Endodermal cell (in vitro differentiated cells): ENCODE measurements around the gene YRDC. TPM values are rescaled to one million over a fixed set of nuclear protein-coding genes. Genes with fewer than 3 reads are reported as not detected.

Experiments
- DNase-seq: peaks from one replicate; pipeline ENCODE4 v3.0.0-alpha.2; 2017
- H3K27ac ChIP-seq: 2 replicates; pipeline ENCODE4 v1.5.1; 2013; ENCODE audit warnings: mild to moderate bottlenecking, low read depth, low read length, moderate library complexity
- H3K27me3 ChIP-seq: 2 replicates; pipeline ENCODE4 v1.6.1; 2013; ENCODE audit warnings: mild to moderate bottlenecking, low read length, moderate library complexity; ENCODE audit not compliant: insufficient read depth, control insufficient read depth, poor library complexity, severe bottlenecking
- H3K36me3 ChIP-seq: 2 replicates; pipeline ENCODE4 v1.7.0; 2013; ENCODE audit warnings: mild to moderate bottlenecking, low read length, moderate library complexity; ENCODE audit not compliant: control insufficient read depth, insufficient read depth
- H3K4me1 ChIP-seq: one replicate; pipeline ENCODE4 v1.7.0; 2013; ENCODE audit warnings: low read length; ENCODE audit not compliant: control insufficient read depth, insufficient read depth
- H3K4me3 ChIP-seq: 2 replicates; pipeline ENCODE4 v1.5.1; 2013; ENCODE audit warnings: mild to moderate bottlenecking, low read length, moderate library complexity
- H3K9ac ChIP-seq: 2 replicates; pipeline ENCODE4 v1.6.1; 2013; ENCODE audit warnings: mild to moderate bottlenecking, low read length, moderate library complexity; ENCODE audit not compliant: poor library complexity, severe bottlenecking; ENCODE audit errors: extremely low read depth
- H3K9me3 ChIP-seq: 2 replicates; pipeline ENCODE4 v1.6.1; 2013; ENCODE audit warnings: mild to moderate bottlenecking, low read length, moderate library complexity; ENCODE audit not compliant: control insufficient read depth
- H3K27ac Mint-ChIP-seq: 2 replicates; pipeline ENCODE4 v1.8.0; 2020; ENCODE audit warnings: mixed read lengths
- H3K27me3 Mint-ChIP-seq: 2 replicates; pipeline ENCODE4 v1.8.0; 2021; ENCODE audit warnings: mild to moderate bottlenecking, mixed read lengths; ENCODE audit not compliant: insufficient read depth
- H3K36me3 Mint-ChIP-seq: 2 replicates; pipeline ENCODE4 v1.8.0; 2020; ENCODE audit warnings: low read depth, mixed read lengths
- H3K4me1 Mint-ChIP-seq: 2 replicates; pipeline ENCODE4 v1.8.0; 2020; ENCODE audit warnings: mixed read lengths
- H3K4me3 Mint-ChIP-seq: 2 replicates; pipeline ENCODE4 v1.8.0; 2020; ENCODE audit warnings: mild to moderate bottlenecking, moderate library complexity, mixed read lengths
- H3K9me3 Mint-ChIP-seq: 2 replicates; pipeline ENCODE4 v1.8.0; 2020; ENCODE audit warnings: mild to moderate bottlenecking, mixed read lengths
- CTCF ChIP-seq: fragments of 200-600 bp; sonication (generic); conservative IDR thresholded peaks from 2 replicates; pipeline ENCODE4 v1.5.0; 2021; ENCODE audit warnings: antibody characterized with exemption, mild to moderate bottlenecking
- WGBS, 2 experiments: methylation state at CpG; one replicate each; pipeline versions ENCODE4 v1.1.5 to v1.1.7; 2013; ENCODE audit warnings: missing lambda C conversion rate in 2 of 2, mixed read lengths in 1 of 2; ENCODE audit not compliant: insufficient coverage in 1 of 2, insufficient read length in 1 of 2; 5-methylcytosine and 5-hydroxymethylcytosine counted together
- total RNA-seq, 2 donors: library from RNA; stranded (reverse); fragmentation: NEBNext Ultra II Directional in 1 of 2; extraction: Animal tissue kit (Norgen Biotek cat#: 25700) in 1 of 2; gene quantifications; 2 replicates in 1 of 2; 3 replicates in 1 of 2; pipeline ENCODE4 v1.2.1, GENCODE V29; 2021

Gene YRDC
- total RNA-seq, 2 donors from 2014 or later: 21.0 to 21.1 TPM

- TF ChIP-seq CTCF: no peak
- H3K4me3 Mint-ChIP-seq: no peak overlapping the region
- H3K9me3 Mint-ChIP-seq: no peaks in the 10 kb centered on the region
Observed at GRCh38 chr1:37849480-37849879, 41.5 kb upstream of the YRDC start.

DNA sequence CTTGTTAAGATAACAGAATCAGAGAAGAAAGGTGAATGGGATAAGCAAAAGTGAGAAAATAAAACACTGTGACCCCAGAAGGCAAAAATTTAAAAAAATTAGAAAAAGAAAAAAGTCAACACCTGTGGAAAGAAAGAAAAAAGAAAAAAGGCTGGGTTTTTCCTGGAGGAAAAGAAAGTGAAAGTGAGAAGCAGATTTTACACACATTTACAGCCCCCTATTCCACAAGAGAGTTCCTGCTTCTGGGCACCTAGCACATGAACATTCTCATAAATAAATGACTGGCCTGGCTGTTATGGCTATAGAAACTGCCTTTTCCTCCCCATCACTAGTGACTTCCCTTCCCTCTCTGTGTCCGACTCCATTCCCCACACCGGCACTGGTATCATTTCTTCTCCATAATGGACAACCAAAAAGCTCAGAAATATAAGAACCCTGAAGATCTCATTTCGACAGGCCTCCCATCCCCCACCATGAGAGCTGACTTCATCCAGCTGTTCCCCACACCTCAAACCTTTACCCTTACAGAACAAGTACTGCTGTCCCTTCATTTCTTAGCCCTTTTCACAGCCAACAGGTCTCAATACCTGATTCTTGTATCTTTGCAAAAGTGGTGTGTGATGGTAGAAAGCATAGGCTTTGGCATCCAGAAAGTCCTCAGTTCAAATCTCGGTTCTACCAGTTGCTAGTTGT is 38.8 kb upstream of the YRDC start:
- no peak for TF ChIP-seq CTCF
- H3K4me1 Mint-ChIP-seq: peaks cover 22% of the 10 kb centered on the region
- Histone ChIP-seq H3K27ac (no peak overlapping the region), H3K9me3 (no peaks in the 10 kb centered on the region), H3K36me3 (no peaks in the 10 kb centered on the region), H3K4me3 (no peak overlapping the region), H3K4me1 (peaks cover 8% of the 10 kb centered on the region), H3K27me3 (no peaks in the 10 kb centered on the region), H3K9ac (no peak overlapping the region)
- no peak for DNase-seq
- H3K36me3 Mint-ChIP-seq: peaks cover 11% of the 10 kb centered on the region
- WGBS, 2 experiments: 93% methylated on average over 3 to 4 of the region's 4 CpGs
- no peaks in the 10 kb centered on the region for H3K27me3 Mint-ChIP-seq
- no peak overlapping the region for H3K27ac Mint-ChIP-seq
- no peak overlapping the region for H3K4me3 Mint-ChIP-seq
- H3K9me3 Mint-ChIP-seq: no peaks in the 10 kb centered on the region

More at GRCh38 chr1:37849480-37849879, 41.5 kb upstream of the YRDC start:
- 77 to 91% methylated on average over 3 of the region's 3 CpGs for WGBS, 2 experiments
- Histone ChIP-seq H3K36me3 (no peaks in the 10 kb centered on the region), H3K4me3 (no peak overlapping the region), H3K4me1 (peaks cover under 1% of the 10 kb centered on the region), H3K27ac (no peak overlapping the region), H3K27me3 (no peaks in the 10 kb centered on the region), H3K9me3 (no peaks in the 10 kb centered on the region), H3K9ac (no peak overlapping the region)
- no peak overlapping the region for H3K27ac Mint-ChIP-seq
- peaks cover 8% of the 10 kb centered on the region for H3K4me1 Mint-ChIP-seq
- H3K27me3 Mint-ChIP-seq: no peaks in the 10 kb centered on the region
- peaks cover 19% of the 10 kb centered on the region for H3K36me3 Mint-ChIP-seq
- DNase-seq: no peak

DNA sequence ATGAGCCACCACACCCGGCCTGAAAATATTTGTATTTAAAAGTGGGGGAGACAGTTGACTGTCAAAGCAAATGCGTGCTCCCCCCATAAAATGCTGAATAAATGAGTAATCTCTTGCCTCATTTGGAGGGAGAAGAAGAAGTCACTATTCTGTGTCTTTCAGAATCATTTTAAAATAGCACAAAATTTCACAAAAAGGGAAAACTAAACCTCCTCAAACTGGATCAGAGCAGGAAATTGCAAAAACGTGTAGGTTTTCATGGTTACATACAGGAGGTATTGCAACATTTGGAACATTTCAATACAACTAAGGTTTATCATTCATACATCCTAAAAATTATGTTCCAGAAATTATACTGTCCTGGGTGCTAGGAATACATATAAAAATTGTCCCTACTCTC is 37.8 kb upstream of the YRDC start:
- H3K36me3 ChIP-seq: no peaks in the 10 kb centered on the region
- H3K4me1 ChIP-seq: peaks cover 8% of the 10 kb centered on the region
- H3K4me3 ChIP-seq: no peak overlapping the region
- no peak for TF ChIP-seq CTCF
- no peak for DNase-seq
- no peaks in the 10 kb centered on the region for H3K27me3 ChIP-seq
- no peak overlapping the region for H3K27ac Mint-ChIP-seq
- H3K27ac ChIP-seq: no peak overlapping the region
- peaks cover 22% of the 10 kb centered on the region for H3K4me1 Mint-ChIP-seq
- H3K36me3 Mint-ChIP-seq: peaks cover 11% of the 10 kb centered on the region
- WGBS, 2 experiments: 83 to 90% methylated on average over 1 to 3 of the region's 3 CpGs
- H3K9ac ChIP-seq: no peak overlapping the region
- H3K9me3 Mint-ChIP-seq: no peaks in the 10 kb centered on the region
- H3K4me3 Mint-ChIP-seq: no peak overlapping the region
- no peaks in the 10 kb centered on the region for H3K27me3 Mint-ChIP-seq
- H3K9me3 ChIP-seq: no peaks in the 10 kb centered on the region
